NCI-H1048 (cell line): Measurements from ENCODE around the gene ZCCHC2.

Experiments
- DNase-seq: peaks from one replicate; lab custom pipeline; 2025; lab: John Stamatoyannopoulos, UW

The ZCCHC2 gene

DNA sequence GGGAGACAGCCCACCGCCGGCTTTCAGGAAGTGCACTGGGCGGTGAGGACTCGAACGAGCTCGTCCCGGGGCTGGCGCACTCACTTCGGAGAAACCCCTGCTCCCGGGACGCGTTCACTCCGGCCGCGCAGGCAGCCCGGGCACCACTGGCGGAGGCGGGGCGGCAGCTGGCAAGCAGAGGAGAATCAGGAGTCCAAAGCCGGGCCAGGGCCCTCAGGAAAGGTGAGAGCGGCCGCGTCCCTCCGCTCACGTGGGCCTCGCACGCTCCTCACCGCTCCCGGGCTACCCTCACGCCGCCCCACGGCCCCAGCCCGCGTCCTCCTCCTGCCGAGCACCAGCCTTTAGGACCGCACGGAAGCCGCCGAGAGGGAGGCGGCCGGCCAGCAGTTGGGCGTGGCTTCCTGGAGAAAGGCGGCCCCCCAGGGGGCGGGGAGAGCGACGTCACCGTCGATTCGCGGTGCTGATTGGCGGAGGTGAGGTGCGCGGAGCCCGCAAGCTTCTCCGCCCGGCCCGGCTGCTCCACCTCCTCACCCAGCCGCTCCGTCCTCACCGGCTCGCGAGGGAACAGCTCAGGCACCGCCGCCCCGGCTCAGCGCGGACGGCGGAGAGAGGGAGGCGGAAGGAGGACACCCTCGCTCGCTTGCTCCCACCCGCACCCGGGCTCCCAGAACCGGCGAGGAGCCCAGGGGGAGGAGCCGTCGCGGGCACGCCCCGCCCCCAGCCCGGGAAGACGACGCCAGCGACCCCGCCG is at the start of gene ZCCHC2:
ZCCHC2 (plus strand) TSS at position 522 of the 751 bp plus-strand sequence. CDS start 400 bp downstream, outside the sequence.
- peak; percentile 93 for DNase-seq

DNA sequence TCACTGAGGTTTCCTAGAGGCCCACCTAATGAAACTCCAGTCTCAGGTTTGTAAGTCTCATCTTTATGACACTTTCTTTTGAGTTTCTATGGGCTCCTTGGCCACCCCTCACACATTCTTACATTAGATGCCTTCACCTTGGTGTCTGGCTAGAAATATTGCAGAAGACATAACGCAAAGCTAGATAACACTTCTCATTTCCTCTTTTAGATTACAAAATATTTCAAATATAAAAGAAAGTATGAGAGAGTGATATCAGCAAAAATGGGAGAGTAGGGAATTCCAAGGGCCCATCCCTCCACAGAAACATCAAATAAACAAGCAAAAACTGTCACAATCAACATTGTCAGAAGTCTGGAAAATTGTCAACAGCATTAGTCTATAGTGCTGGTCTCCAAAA is 43.3 kb upstream of the ZCCHC2 start:
- no peak for DNase-seq

DNA sequence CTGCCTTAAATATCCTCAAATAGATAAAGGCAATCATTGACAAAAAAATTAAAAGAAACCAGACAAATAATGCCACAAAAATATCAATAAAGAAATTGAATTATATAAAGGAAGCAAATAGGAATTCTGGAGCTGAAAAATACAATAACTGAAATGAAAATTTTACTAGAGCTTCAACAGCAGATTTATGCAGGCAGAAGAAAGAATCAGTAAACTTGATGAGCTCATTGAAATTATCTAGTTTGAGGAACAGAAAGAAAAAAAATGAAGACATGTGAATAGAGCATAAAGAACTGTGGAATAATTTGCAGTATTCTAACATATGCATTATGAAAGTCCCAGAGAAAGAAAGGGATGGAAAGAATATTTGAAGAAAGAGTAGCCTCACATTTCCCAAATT is 41.9 kb upstream of the ZCCHC2 start:
- no peak for DNase-seq

DNA sequence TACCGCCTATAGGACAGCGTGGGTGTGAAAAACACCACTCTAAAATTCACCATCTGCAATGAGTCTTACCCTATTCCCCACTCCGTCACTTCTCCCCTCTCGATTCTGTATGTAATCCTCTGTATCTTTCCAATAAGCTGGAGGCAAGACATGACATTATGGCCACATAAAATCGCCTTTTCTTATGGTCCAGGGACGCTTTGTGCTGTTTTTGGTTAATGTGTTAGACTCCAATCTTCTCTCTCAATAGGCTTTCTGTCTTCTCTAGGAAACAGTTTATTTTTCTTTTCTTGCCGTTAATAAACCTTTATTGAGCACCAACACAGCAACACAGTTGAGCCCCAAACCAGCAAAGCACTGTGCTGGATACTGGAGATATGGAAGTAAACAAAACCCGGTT is 37.9 kb upstream of the ZCCHC2 start:
- no peak for DNase-seq

DNA sequence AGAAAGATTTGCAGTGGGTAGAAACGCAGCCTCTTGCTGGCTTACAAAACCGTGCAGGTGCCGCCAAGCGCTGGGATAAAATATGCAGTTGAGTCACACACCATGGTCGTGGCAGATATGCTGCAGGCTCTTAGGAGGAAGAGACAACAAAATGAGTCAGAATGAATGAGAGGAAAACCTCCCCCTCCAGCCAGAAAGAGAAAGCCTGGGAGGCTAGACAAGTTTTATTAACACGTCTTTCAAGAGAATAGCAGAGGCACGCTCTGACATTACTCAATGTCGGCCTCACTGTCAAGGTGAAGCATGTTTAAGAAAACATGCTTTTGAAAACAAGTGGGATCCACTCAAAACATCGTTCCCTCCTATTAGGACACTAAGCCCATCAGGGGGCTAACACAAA is 37.1 kb upstream of the ZCCHC2 start:
- DNase-seq = no peak

DNA sequence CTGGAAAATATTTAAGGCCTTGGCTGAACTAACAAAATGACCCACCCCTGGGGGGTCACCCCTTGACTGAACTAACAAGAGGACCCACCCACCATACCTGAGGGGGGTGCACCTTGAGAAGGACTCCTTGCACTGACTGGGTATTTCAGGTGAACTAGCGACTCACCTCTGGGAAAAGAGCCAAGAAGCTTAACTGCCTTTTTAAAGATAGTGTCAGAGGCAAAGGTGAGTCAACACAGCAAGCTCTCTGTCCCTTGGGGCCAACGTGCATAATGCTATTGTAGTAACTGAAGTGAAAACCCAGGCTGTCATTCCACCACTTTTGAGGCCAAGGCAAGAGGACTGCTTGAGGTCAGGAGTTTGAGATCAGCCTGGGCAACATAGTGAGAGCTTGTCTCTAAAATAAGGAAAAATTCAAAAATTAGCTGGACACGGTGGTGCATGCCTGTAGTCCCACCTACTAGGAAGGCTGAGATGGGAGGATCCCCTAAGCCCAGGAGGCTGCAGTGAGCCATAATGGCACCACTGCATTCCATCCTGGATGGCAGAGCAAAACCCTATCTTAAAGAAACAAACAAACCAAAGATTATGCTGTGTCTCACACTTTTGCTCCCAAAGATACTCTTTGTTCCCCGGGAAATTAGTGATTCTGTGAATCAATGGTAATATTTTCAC is 36.4 kb upstream of the ZCCHC2 start:
- DNase-seq = no peak

DNA sequence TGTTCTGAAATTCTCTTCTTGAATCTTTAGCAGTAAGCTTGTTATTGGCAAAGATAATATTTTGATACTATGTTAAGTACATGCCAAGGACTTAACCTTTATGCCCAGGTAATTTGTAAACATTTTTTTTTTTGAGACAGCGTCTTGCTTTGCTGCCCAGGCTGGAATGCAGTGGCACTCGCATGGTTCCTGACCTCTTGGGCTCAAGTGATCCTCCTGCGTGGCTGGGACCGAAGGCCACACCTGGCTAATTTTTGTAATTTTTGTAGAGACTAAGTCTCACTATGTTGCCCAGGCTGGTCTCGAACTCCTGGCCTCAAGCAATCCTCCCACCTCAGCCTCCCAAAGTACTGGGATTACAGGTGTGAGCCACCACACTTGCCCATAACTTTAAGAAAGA is 35.7 kb upstream of the ZCCHC2 start:
- no peak for DNase-seq

DNA sequence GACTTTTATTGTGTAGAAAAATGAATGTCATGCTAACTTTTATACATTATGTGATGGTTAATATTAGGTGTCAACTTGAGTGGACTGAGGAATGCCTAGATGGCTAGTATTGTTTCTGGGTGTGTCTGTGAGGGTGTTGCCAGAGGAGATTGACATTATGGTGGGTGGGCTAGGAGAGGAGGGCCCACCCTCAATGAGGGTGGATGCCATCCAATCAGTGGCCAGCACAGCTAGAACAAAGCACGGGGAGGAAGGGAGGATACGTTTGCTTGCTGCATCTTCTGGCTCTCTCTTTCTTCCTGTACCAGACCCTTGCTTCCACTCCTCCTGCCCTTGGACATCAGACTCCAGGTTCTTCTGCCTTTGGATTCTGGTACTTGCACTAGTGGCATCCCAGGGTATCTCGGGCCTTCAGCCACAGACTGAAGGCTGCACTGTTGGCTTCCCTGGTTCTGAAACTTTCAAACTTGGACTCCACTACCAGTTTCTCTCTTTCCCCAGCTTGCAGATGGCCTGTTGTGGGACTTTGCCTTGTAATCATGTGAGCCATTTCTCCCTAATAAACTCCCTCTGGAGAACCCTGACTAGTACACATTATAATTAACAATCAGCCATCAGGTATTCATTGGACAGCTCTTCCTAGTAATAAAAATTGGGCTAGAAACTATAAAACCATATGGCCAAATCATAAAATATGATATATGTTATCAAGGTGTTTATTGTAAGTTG is 31.7 kb upstream of the ZCCHC2 start:
- DNase-seq = no peak

DNA sequence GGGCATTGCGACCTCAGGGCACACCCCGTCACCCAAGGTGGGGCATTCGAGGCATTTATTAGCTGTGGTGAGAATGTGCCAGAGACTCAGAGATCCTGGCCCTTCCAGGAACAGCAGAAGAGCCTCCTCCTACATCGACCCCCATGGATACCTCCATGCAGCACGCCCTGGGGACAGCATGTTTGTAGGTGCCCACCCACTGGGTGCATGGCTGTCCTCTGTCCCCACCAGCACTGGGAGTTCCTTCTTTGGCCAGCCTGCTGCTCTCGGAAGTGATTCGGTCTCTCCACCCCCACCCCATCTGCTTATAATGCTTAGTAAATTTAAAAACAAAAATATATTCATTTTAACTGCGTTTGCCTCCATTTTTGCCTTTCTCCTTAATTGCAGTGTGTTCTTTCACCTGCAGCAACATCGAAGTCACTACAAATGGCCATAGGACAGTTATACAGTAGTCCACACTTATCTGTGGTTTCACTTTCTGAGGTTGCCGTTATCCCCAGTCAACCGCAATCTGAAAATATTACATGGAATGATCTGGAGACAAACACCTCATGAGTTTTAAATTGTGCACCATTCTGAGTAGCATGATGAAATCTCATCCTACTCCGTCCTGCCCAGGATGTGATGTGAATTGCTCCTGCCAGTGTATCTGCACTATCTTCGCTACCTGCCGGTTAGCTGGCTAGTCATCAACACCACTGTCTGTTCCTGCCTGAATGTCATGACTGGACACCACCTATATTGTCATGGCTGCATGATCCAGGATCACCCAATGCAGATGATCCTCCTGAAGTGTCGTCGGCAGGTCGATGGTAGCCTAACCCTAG is 29.6 kb upstream of the ZCCHC2 start:
- no peak for DNase-seq

DNA sequence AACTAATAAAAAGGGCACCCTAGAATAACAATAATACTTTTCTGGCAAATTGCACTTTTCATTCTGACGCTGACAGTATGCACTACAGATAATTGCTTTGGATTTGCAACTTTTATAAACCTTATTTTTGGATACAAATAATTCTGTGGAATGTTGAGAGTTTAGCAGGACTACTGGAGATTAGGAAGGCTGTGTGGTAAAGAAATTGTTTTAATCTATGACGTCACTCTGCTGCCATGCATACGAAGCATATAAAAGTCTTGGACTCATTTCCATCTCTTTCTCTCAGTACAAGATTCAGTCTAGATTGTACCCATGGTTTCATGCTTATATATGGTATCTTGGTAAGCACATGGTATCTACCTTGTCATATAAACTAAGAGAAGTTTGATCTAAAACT is 28.1 kb upstream of the ZCCHC2 start:
- no peak for DNase-seq

DNA sequence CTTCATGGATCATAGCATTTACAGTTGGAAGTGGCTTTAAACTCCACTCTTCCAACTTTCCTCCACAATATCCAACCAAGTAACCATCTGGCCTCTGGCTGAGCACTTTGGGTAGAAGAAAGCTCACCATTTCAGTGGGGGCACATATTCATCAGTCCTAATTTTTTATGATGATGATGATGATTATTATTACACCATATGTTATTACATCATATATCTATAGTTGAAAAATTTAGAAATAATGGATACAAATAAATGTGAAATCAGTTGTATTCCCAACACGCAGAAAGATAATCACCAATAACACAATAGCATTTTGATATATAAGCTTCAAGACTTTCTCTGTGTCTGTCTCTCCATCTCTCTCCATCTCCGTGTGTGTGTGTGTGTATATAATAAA is 26.6 kb upstream of the ZCCHC2 start:
- no peak for DNase-seq

DNA sequence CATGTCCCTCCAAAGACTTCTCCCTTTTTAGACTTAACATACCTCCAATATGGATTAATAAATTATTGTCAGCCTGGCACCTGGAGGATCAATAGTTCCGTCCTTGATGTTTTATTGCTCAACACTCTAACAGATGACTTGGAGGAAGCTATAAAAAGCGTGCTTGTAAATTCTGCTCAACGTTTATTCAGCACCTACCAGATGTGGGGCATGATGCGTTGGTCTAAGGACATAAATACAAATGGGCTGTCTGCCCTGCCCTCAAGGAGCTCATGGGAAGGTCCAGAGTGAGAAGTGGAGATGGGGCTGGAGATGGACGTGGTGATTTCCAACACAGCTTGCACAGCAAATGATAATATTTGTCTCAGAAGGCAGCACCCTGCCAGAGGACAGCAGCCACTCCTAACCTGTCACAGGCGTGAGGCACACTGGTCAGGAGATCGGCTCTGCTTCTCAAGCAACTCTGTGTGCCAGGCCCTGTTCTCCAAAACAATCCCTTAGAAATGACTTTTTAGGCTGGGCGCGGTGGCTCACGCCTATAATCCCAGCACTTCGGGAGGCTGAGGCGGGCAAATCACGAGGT is 25.5 kb upstream of the ZCCHC2 start:
- no peak for DNase-seq

DNA sequence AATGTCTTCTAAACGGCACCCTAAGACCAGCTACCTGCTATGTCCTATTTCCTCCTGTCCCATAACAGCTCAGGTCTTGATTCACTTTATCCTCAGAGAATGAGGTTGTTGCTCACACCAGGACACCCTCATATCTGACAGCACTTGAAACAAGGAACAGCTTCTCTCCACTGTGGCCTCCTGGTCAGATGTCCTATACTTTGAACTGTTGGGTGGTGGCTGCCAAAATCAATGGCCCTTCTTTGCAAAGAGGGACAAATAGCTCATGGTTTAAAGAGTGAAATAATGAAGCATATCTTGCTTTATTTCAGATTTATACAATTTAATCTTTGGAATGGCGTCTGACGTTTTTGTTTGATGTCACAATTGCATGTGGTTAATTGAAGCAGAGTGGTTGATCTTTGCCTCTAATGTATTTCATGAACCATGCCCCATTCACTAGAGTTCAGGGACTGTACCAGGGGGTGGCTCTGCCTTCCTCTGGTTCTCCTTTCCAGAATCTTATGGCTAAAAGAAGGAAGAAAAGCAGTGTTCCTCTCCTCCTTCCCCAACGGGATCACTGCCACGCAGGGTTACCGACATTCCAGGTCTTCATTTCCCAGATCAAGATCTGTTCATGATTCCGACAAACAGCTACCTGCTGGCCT is 24.1 kb upstream of the ZCCHC2 start:
- no peak for DNase-seq

DNA sequence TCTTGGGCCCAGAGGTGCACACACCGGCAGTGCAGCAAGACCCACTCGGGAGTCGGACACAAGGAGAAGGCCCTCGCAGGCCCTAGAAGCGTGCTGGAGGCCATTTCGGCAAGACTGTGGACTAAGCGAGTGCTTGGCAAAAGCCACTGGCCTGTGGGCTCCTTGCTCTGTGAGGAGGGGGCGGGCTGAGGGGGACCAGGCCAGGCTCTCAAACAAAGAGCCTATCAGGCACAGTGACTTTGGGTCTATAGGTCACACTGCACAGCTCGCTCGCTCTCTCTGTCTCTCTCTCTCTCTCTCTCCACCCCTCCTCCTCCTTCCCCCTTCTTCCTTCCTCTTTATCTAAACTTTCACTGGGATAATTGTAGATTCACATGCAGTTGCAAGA is 23.6 kb upstream of the ZCCHC2 start:
- DNase-seq = no peak

DNA sequence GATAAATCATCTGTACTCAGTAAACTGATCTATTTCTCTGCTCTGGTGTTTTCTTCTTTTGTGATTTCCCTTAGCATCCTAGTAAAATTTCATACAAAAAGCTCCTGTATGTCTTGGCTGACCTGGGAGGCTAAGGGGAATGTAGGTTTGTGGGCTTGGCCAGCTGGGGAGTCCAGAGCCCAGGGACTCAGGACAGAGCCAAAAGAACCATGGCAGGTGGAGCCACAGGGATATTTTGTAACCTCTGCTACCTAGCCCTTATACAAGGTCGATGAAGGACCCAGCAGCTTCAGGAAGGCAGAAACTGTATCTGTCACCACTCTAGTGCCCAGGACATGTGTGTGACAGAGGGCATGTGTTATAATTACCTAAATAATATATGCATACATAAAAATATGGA is 22.7 kb upstream of the ZCCHC2 start:
- no peak for DNase-seq

DNA sequence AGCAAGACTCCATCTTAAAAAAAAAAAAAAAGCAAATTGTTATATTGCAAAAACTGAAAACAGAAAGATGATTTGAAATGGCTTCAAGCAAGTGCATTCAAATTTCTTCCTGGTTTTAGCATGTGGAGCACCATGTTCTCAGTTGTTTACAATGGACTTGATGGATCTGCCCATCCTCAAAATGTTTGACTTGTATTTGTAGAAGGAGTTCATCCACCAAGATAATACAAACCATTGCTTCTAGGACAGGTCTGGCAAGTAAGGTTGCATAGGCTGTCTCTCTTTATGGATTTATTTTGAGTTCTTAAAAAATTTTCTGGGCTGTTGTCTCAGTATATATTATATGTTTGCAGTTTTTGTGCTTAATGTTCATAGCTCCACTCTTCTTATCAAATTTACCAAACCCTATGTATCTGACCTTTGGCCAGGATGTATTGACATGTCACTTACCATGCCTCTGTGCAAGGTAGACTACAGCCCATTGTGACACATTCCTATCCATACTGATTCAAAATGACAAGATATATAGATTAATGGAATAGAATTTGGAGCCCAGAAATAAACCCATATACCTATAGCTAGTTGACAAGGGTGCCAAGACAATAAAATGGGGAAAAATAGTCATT is 21.7 kb upstream of the ZCCHC2 start:
- DNase-seq = no peak

DNA sequence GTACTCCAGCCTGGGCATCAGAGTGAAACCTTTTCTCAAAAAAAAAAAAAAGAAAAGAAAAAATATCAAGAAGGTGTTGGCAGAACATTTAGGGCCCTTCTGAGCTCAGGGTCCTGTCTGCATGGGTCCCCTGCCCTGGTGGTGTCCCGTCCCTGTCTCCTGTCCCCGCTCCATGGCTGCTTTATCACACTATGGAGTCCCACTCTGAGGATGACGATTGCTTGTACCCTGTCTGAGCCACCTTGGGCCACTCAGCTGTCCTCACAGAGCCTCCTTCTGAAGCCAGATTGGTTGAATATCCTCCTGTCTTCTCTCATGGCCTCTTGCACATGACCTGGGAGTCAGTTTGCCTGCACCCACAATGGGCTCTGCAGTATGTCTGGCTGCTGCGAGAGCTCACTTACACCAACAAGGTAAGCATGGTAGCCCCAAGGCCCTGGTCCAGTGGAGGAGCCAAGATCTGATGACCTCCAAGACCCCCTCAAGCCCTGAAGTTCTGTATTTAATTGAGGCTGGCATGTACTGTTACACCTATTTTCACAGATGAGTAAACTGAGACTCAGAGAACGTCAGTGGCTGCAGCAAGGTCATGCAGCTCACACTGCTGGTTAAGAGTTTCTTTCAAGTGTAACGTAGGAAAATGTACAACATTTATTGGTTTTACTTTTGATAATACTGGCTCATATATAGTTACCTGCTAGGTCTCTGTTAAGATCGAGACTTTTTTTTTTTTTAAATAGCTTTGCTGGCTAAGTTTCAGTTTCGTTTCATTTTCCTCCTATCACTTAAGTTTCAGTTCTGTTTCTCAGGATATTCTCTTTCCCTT is 16.9 kb upstream of the ZCCHC2 start:
- no peak for DNase-seq

DNA sequence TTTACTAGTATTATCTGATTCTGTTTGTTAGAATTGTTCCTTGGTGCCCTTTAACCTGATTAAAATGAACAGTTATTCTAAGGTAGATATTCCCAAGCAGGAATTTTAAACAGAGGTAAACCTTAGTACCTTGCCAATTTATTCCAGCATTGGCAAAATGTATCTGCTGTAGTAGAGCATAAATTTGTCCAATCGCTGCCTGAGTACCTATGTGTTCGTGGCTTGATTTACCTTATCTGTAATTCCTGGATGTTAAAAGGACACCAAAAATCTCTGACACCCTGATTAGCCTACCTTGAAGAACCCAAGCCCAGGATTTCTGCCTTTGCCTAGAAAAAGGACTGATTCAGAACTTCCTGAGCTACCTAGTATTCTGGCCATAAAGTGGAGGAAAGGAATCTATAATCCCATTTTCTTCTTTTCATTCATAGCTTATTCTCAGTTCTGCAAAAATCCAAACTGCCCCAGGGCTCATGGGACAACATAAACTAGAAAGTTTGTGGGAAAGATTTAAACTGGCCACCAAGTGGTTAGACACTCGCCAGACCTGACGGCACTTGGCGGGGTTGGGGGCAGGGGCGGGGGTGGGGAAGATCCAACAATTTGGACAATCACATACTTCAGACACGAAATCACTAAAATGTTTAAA is 16.2 kb upstream of the ZCCHC2 start:
- no peak for DNase-seq

DNA sequence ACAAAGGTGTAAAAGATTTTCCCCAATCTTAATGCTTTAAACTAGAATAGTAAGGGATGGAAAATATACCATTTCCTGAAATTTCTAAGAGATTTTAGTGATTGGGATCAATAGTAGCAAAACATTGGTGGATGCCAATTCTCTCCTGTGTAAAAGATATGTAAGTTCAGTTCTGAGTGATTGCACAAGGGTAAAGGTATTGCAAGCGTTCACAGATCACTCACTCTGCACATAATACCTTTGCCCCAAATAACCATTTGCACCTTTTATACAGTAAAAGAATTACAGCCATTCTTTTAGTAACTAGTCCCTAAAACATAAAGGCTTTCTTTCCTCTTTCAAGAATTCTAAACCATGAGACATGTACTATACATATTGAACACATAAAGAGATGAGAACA is 13.0 kb upstream of the ZCCHC2 start:
- DNase-seq = no peak

DNA sequence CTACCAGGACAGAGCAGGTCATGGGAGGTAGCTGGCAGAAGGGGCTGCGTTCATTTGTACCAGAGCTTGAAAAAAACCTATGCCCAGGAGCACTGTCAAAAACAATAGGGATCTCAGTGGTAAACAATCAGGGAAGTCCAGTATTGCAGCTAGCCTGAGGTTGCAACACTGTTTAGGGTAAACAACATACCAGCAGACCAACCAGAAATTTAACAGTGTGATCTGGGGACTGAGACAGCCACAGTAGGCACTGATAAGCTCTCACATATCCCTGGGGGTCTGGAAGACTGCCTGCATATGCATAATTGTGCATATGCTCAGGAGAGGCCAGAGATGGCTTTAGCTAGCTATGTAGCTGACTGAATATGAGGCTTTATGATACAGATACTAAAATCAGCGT is 12.0 kb upstream of the ZCCHC2 start:
- no peak for DNase-seq
